GM19438 (cell line): ENCODE measurements around the gene CTPS2.
"Not testable (repeated sequence)": the region's sequence is repeated elsewhere in the genome, so short reads cannot be mapped to it uniquely, and the experiment has no call there.

Experiments
- ATAC-seq: cut with Tn5 transposase; IDR thresholded peaks from one replicate; pipeline ENCODE4 v1.9.1; 2021; ENCODE audit warnings: low read depth; ENCODE audit not compliant: unreplicated experiment

Gene CTPS2

DNA sequence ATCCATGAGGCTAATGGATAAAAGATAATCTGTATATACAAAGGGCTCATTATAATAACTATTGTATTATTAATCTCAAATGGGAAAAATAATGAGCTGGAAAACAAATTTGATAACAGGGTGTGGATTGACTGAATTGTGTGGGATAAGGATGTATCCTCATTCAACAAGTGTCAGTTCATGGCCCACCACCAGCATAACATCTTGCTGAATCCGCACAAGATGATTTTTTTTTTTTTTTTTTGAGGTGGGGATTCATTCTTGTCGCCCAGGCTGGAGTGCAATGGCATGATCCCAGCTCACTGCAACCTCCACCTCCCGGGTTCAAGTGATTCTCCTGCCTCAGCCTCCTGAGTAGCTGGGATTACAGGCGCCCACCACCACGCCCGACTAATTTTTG is 3.2 kb upstream of the CTPS2 start:
- not testable (repeated sequence) for ATAC-seq

DNA sequence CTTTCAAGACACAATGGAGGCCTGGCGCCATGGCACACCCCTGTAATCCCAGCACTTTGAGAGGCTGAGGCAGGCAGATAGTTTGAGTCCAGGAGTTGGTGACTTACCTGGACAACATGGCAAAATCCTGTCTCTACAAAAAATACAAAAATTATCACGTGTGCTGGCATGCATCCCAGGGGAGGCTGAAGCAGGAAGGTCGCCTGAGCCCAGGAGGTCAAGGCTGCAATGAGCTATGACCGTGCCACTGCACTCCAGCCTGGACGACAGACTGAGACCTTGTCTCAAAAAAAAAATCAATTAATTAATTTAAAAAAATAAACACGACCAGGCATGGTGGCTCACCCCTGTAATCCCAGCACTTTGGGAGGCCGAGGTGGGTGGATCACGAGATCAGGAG is 2.0 kb upstream of the CTPS2 start:
- no peak for ATAC-seq

GRCh38 chrX:16711893-16712547 is 449 bp downstream of the CTPS2 start:
- ATAC-seq: peak; percentile 29

- no peak for ATAC-seq
Measured at GRCh38 chrX:16711219-16711811, 1.2 kb downstream of the CTPS2 start.

GRCh38 chrX:16708016-16708415 is 4.5 kb downstream of the CTPS2 start:
- no peak for ATAC-seq

DNA sequence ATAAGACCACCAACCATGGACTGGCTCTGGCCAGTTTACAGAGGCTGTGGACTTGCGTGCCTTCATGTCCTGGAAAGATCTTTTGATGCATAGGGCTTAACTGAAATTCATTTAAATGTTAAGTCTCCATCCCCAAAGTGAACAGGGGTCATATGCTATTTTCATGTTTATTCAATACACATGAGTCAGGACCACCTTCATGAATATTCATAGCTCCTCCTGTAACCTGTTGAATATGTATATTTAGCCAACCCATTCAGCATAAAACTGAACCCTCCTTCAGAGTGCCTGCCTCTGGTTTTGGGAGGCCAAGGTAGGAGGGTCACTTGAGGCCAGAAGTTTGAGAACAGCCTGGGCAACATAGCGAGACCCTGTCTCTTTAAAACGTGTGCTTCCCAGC is 7.1 kb downstream of the CTPS2 start:
- no peak for ATAC-seq

DNA sequence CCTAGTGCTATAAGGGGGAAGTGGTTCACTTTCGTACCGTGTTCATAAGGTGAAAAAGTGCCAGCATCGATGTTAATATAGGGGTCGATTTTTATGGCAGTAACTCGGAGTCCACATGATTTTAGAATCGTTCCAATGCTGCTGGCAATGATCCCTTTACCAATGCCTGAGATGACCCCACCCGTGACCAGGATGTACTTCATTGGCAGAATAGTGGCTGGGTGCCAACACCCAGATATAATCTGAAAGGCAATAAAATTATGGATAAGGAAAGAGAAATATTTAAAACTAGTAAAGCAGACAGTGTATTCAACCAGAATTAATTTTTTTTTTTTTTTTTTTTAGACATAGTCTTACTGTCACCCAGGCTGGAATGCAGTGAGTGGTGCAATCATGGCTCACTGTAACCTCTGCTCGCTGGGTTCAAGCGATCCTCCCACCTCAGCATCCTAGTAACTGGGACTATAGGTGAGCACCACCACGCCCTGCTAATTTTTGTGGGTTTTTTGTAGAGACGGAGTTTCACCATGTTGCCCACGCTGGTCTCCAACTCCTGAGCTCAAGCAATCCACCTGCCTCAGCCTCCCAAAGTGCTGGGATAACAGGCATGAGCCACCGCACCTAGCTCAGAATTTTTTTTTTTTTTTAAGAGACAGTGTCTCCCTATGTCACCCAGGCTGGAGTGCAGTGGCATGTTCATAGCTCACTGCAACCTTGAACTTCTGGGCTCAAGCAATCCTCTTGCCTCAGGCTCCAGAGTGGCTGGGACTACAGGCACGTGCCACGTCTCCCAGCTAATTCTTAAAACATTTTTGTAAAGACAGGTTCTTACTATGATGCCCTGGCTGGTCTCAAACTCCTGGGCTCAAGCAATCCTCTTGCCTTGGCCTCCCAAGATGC is 9.5 kb downstream of the CTPS2 start:
- ATAC-seq: no peak

DNA sequence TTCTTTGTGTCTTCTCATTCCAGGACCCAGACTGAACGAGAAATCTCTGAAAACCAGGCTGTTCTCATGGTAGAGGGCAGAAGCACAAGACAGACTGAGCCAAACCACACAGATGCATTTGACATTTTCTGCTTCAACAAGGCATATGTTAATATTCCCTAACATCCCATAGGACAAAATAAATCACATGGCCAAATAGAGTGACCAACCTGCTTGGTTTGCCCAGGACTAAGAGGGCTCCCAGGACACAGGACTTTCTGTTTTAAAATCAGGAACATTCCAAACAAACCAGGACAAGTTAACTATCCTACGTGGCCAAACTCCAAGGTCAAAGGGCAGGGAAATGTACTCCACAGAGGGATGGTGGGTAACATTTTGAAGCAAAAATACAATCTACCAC is 11.7 kb downstream of the CTPS2 start:
- no peak for ATAC-seq

GRCh38 chrX:16699389-16699788 is 13.1 kb downstream of the CTPS2 start:
- no peak for ATAC-seq

DNA sequence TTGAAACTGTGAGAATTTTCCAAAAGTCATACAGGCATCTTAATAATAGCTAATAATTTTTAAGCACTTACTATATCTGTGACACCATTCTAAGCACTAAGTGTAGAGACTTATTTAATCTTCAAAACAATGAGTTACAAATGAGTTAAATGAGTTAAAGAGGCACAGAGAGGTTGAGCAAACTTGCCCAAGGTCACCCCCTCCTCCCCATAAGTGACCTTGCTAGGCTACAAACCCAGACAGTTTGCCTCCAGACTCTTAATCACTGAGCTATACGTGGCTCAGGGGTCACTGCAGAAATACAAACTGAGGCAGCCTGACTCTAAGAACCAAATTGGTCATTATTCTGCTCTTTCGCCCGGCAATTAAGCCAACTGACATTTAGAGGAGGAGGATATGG is 15.5 kb downstream of the CTPS2 start:
- no peak for ATAC-seq

DNA sequence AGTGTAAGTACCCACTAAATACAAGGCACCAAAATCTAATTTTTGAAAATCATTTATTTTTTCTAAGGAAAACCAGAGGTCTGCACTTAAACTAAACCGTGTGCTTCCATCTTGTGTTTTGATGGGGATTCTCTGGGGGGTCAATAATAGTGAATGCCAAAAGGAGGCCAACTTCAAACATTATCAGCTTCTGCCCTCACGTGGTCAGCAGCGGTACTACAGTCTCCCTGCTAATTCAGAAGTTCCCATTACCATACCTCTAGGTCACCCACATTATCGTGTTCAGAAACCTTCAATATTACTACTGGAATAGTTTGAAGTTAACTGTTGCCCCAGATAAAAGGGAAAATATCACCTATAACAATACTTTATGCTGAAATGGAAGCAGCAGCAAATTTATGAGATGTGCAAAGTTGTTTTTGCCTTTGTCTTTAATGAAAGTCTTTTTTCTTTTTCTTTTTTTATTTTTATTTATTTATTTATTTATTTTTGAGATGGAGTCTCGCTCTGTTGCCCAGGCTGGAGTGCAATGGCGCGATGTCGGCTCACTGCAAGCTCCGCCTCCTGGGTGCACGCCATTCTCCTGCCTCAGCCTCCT is 17.3 kb downstream of the CTPS2 start:
- peak; percentile 78 for ATAC-seq

DNA sequence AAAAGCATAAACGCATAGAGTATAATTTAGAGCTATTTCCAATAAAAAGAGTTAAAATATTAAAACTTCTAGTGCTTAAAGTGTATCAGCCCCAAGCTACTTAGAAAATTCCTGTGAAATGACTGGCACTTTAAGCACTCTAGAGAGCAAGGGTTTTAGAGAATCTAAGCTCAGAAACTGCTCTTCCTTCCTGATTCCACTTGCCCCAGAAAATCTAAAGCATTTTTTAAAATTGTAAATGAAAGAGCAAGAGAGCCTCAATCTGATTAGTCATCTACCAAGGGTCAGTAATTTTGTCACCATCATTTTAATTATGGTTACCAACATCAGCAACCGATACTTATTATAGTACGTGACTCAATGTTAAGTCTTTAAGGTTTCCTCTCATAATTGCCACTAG is 25.0 kb downstream of the CTPS2 start:
- no peak for ATAC-seq

DNA sequence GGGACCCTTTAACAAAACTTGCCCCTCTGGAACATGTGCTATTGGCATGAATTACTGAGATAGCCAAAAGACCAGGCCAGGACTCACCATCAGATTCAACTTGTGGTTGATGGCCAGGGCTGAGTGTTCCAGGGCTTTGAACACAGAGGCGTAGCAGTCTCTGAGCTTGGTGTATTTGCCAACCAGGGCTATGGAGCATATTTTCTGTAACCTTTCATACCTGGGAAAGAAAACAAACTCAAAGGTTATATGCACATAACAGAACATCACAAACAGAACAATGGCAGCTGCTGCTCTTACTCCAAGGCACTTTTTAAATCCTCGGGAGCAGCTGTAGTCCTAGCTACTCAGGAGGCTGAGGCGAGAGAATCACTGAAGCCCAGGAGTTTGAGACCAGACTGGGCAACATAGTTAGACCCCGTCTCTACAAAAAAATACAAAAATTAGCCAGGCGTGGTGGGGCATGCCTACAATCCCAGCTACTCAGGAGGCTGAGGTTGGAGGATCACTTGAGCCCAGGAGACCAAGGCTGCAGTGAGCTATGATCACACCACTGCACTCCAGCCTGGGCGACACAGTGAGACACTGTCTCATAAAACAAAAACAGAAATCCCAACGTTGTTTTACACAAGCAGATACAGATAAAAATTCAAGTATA is 29.3 kb downstream of the CTPS2 start:
- ATAC-seq: no peak

GRCh38 chrX:16678689-16679088 is 33.8 kb downstream of the CTPS2 start:
- no peak for ATAC-seq

GRCh38 chrX:16671005-16671404 is 41.5 kb downstream of the CTPS2 start:
- no peak for ATAC-seq

GRCh38 chrX:16666541-16666940 is 45.9 kb downstream of the CTPS2 start:
- no peak for ATAC-seq

DNA sequence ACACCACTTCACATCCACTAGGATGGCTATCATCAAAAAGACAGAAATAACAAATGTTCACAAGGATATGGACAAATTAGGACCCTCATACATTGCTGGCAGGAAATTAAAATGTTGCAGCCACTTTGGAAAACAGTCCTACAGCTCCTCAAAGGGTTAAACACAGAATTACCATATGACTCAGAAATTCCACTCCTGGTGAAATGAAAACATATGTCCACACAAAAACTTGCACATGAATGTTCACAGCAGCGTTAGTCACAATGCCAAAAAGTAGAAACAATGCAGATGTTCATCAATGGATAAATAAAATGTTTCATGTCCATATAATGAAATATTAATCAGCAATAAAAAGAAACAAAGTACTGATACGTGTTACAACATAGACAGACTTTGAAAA is 47.4 kb downstream of the CTPS2 start:
- ATAC-seq: no peak

- ATAC-seq: no peak
Measured at GRCh38 chrX:16664626-16665025, 47.8 kb downstream of the CTPS2 start.

GRCh38 chrX:16664074-16664473 is 48.4 kb downstream of the CTPS2 start:
- ATAC-seq: no peak

GRCh38 chrX:16662402-16662801 is 50.1 kb downstream of the CTPS2 start:
- no peak for ATAC-seq

DNA sequence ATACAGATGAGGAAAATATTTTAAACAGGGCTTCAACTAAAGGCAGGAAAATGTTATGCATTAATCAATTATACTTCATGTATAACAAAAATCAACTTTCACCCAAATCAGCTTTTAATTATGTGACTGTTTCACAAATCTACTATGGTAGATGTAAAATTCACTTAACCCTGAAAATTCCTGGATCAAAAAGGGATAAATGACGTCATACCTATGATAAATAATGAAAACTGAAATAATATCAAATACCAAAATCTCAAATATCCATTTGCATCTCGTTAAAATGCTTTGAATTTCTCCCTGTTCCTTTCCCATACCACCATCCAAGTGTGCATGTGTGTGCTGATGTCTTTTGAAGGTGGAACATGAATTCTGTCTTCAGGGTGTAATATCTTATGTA is 51.0 kb downstream of the CTPS2 start:
- ATAC-seq: no peak
